Measurements from ENCODE around the gene SEC22A. TPM values are rescaled to one million over a fixed set of nuclear protein-coding genes. Genes with fewer than 3 reads are reported as not detected.
A peak's percentile ranks its signal among the peaks of the same experiment; 100 is the strongest.

The SEC22A gene
- total and polyA plus RNA-seq, 5 donors from 2014 or later: 14.9 to 23.1 (median 20.1) TPM

DNA sequence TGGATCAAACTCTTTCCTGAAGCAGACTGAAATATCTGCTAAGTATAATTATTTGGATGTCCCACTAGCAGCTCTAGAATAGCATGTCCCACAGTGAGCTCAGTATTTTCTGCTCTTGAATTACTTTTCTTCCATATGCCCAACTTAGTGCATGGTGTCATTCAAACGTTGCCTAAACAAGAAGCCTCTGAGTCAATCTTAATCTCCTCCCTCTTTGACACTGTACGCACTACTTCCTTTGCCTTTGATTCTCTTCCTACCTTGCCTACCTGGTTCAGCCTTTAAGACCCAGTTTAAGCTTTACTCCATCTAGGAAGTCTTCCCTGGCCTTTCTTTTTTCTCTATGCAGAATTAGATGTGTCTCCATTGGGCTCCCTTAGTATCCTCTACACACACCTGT, 54.5 kb downstream of the SEC22A start:
- peaks cover 15% of the 10 kb centered on the region for H3K36me3 Mint-ChIP-seq
- H3K4me3 Mint-ChIP-seq: no peak overlapping the region

DNA sequence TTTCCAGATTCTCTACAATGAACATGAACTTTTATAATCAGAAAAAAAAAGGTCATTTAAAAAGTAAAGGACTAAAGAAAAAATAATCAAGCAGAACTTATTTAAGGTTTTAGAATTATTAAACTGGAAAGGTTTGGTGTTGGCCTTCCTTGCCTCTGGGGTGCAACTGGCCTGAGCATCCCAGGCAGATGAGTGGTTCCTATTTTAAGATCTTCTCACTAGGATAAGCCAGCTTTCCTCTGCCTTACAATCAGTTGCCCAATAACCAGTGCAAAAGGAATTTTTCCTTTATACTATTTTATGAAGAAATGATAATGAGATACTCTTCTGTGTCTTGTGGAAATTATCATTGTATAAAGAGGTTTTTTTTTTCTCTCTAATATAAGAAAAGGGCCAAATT, 56.6 kb downstream of the SEC22A start:
- Mint-ChIP-seq H3K4me3 (no peak overlapping the region), H3K9me3 (peaks cover 0 to 1% (median 0%) of the 10 kb centered on the region in 7 donors), H3K36me3 (peaks cover 15% of the 10 kb centered on the region), H3K27me3 (no peaks in the 10 kb centered on the region), H3K4me1 (peaks cover 4 to 17% (median 10%) of the 10 kb centered on the region in 4 donors), H3K27ac (peak overlapping the region in 1 of 3 donors; percentile 49)
- Histone ChIP-seq H3K4me3 (ENCODE audit: low read depth, low read length) (no peak overlapping the region), H3K27ac (ENCODE audit: insufficient read depth, low read length, poor library complexity, severe bottlenecking) (no peak overlapping the region), H3K9me3 (ENCODE audit: control insufficient read depth in 2 of 2, low read length in 2 of 2) (no peaks in the 10 kb centered on the region), H3K4me1 (ENCODE audit: control insufficient read depth, insufficient read depth, low read length, poor library complexity, severe bottlenecking) (no peaks in the 10 kb centered on the region), H3K36me3 (ENCODE audit: control insufficient read depth, insufficient read depth, low read length) (peaks cover 7% of the 10 kb centered on the region), H3K27me3 (ENCODE audit: control insufficient read depth, insufficient read depth, low read length) (no peaks in the 10 kb centered on the region)
- DNase-seq (no peak), ATAC-seq (ENCODE audit: low read depth in 2 of 2) (no peak)

More for the DNA sequence above, 54.5 kb downstream of the SEC22A start:
- Histone ChIP-seq H3K36me3 (ENCODE audit: control insufficient read depth, insufficient read depth, low read length) (peaks cover 10% of the 10 kb centered on the region), H3K27ac (ENCODE audit: insufficient read depth, low read length, poor library complexity, severe bottlenecking) (no peak overlapping the region), H3K27me3 (ENCODE audit: control insufficient read depth, insufficient read depth, low read length) (no peaks in the 10 kb centered on the region), H3K9me3 (ENCODE audit: control insufficient read depth in 2 of 2, low read length in 2 of 2) (no peaks in the 10 kb centered on the region), H3K4me3 (ENCODE audit: low read depth, low read length) (no peak overlapping the region), H3K4me1 (ENCODE audit: control insufficient read depth, insufficient read depth, low read length, poor library complexity, severe bottlenecking) (no peaks in the 10 kb centered on the region)
- DNase-seq (peak in 1 of 3 donors; percentile 4), ATAC-seq (ENCODE audit: low read depth in 2 of 2) (no peak)
- peaks cover 0 to 1% (median 0%) of the 10 kb centered on the region in 7 donors for H3K9me3 Mint-ChIP-seq
- H3K27me3 Mint-ChIP-seq: no peaks in the 10 kb centered on the region
- H3K4me1 Mint-ChIP-seq: peaks cover 4 to 13% (median 6%) of the 10 kb centered on the region in 4 donors
- H3K27ac Mint-ChIP-seq: peak overlapping the region in 1 of 3 donors; percentile 70

DNA sequence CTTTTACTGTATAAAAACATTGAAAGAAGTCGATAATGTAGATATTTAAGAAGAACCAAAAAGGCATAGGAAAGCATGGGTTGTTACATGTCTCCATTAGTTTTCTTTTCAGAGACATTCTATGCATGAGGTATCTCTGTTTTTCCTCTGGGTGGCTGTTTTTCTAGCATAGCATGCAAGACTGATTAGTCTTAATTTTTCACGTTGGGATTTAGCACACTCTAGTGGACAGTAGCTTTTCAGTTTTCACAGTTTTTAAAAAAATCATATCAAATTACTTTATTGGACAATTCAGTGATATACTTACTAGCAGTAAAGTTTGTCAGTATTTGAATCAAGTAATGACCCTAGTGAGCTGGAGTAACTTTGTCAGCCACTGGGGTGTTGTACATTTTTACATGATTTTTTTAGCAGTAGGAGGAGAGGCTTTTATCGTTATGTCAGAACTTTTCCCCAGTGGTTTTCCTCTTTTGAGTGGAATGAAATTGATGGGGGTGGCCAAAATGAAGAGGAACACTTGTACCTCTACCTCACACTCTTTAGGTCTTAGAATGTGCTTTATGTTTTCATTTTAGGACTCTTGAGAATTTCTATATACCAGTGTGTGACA, 57.2 kb downstream of the SEC22A start:
- Mint-ChIP-seq H3K36me3 (peaks cover 16% of the 10 kb centered on the region), H3K27me3 (no peaks in the 10 kb centered on the region), H3K4me1 (peaks cover 4 to 17% (median 10%) of the 10 kb centered on the region in 4 donors), H3K27ac (peak overlapping the region in 1 of 3 donors; percentile 49), H3K9me3 (peaks cover 0 to 1% (median 0%) of the 10 kb centered on the region in 7 donors), H3K4me3 (peak overlapping the region in 1 of 4 donors; percentile 0)
- Histone ChIP-seq H3K27ac (ENCODE audit: insufficient read depth, low read length, poor library complexity, severe bottlenecking) (no peak overlapping the region), H3K4me1 (ENCODE audit: control insufficient read depth, insufficient read depth, low read length, poor library complexity, severe bottlenecking) (no peaks in the 10 kb centered on the region), H3K4me3 (ENCODE audit: low read depth, low read length) (no peak overlapping the region), H3K9me3 (ENCODE audit: control insufficient read depth in 2 of 2, low read length in 2 of 2) (no peaks in the 10 kb centered on the region), H3K27me3 (ENCODE audit: control insufficient read depth, insufficient read depth, low read length) (no peaks in the 10 kb centered on the region), H3K36me3 (ENCODE audit: control insufficient read depth, insufficient read depth, low read length) (peaks cover 7% of the 10 kb centered on the region)
- DNase-seq (peak in 2 of 3 donors; percentile 18 to 71), ATAC-seq (ENCODE audit: low read depth in 2 of 2) (peak; percentile 47 to 54)

DNA sequence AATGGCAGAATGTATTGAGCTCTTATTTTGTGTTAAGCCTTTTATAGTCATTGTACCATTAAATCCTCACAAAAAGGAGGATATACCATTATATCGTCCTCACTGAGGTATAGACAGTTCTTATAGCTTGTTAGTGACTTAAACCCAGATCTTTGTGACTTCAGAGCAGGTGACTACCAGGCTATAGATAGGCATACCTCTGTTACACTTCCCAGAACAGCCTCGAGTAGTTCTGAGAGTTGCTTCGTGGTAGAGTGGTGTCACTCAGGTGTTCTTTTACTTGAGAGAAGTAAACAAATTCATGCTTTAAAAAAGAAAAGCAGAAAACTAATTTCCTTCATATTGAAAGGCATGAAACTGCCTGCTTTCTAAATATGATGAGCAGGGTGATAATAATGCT, 59.9 kb downstream of the SEC22A start:
- ATAC-seq (ENCODE audit: low read depth in 2 of 2) (peak; percentile 64 to 72), DNase-seq (peak in 1 of 3 donors; percentile 82)
- Mint-ChIP-seq H3K27me3 (no peaks in the 10 kb centered on the region), H3K27ac (no peak overlapping the region), H3K4me1 (peaks cover 4 to 20% (median 12%) of the 10 kb centered on the region in 4 donors), H3K4me3 (no peak overlapping the region), H3K36me3 (peaks cover 33% of the 10 kb centered on the region), H3K9me3 (peaks cover 0 to 1% (median 0%) of the 10 kb centered on the region in 7 donors)
- Histone ChIP-seq H3K4me3 (ENCODE audit: low read depth, low read length) (no peak overlapping the region), H3K36me3 (ENCODE audit: control insufficient read depth, insufficient read depth, low read length) (peaks cover 9% of the 10 kb centered on the region), H3K9me3 (ENCODE audit: control insufficient read depth in 2 of 2, low read length in 2 of 2) (no peaks in the 10 kb centered on the region), H3K4me1 (ENCODE audit: control insufficient read depth, insufficient read depth, low read length, poor library complexity, severe bottlenecking) (no peaks in the 10 kb centered on the region), H3K27ac (ENCODE audit: insufficient read depth, low read length, poor library complexity, severe bottlenecking) (no peak overlapping the region), H3K27me3 (ENCODE audit: control insufficient read depth, insufficient read depth, low read length) (no peaks in the 10 kb centered on the region)

DNA sequence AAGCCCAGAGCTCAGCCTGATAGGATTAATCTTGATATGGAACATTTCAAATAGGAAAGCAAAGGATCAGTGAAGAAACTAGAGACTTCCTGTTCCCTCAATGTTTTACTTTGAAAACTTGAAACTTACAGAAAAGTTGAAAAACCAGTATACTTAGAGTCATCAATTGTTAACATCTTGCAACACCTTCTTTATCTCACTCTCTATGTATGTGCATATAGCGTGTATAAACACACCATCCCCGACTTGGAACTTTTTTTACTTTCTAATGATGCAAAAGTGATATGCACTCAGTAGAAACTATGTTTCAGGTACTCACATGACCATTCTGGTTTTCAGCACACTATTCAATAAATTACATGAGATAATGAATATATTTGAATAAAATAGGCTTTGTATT, 60.5 kb downstream of the SEC22A start:
- no peaks in the 10 kb centered on the region for H3K27me3 Mint-ChIP-seq
- peaks cover 38% of the 10 kb centered on the region for H3K36me3 Mint-ChIP-seq
- H3K9me3 Mint-ChIP-seq: peaks cover 0 to 1% (median 0%) of the 10 kb centered on the region in 7 donors
- H3K4me1 Mint-ChIP-seq: peaks cover 4 to 21% (median 12%) of the 10 kb centered on the region in 4 donors
- no peak overlapping the region for H3K4me3 Mint-ChIP-seq
- peaks cover 9% of the 10 kb centered on the region for H3K36me3 ChIP-seq (ENCODE audit: control insufficient read depth, insufficient read depth, low read length)
- H3K27ac Mint-ChIP-seq: no peak overlapping the region
- H3K4me3 ChIP-seq (ENCODE audit: low read depth, low read length): no peak overlapping the region
- no peak overlapping the region for H3K27ac ChIP-seq (ENCODE audit: insufficient read depth, low read length, poor library complexity, severe bottlenecking)
- no peaks in the 10 kb centered on the region for H3K27me3 ChIP-seq (ENCODE audit: control insufficient read depth, insufficient read depth, low read length)
- no peaks in the 10 kb centered on the region for H3K4me1 ChIP-seq (ENCODE audit: control insufficient read depth, insufficient read depth, low read length, poor library complexity, severe bottlenecking)
- DNase-seq: no peak
- ATAC-seq (ENCODE audit: low read depth in 2 of 2): no peak
- H3K9me3 ChIP-seq (ENCODE audit: control insufficient read depth in 2 of 2, low read length in 2 of 2): no peaks in the 10 kb centered on the region

DNA sequence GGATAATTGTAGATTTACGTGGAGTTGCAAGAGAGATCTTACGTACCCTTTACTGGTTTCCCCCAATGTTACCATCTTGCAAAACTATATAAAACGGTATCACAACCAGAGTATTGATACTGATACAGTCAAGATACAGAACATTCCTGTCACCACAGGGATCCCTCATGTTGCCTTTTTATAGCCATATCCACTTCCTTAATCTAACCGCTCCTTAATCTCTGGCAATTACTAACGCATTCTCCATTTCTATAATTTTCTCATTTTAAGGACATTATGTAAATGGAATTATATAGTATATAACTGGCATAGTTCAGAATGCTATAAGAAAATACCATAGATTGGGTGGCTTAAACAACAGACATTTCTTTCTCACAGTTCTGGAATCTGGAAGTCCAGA, 61.1 kb downstream of the SEC22A start:
- Mint-ChIP-seq H3K4me3 (no peak overlapping the region), H3K9me3 (peaks cover 0 to 1% (median 0%) of the 10 kb centered on the region in 7 donors), H3K27me3 (no peaks in the 10 kb centered on the region), H3K27ac (no peak overlapping the region), H3K4me1 (peaks cover 4 to 25% (median 12%) of the 10 kb centered on the region in 4 donors), H3K36me3 (peaks cover 43% of the 10 kb centered on the region)
- no peaks in the 10 kb centered on the region for H3K4me1 ChIP-seq (ENCODE audit: control insufficient read depth, insufficient read depth, low read length, poor library complexity, severe bottlenecking)
- H3K9me3 ChIP-seq (ENCODE audit: control insufficient read depth in 2 of 2, low read length in 2 of 2): no peaks in the 10 kb centered on the region
- no peak overlapping the region for H3K4me3 ChIP-seq (ENCODE audit: low read depth, low read length)
- no peaks in the 10 kb centered on the region for H3K27me3 ChIP-seq (ENCODE audit: control insufficient read depth, insufficient read depth, low read length)
- no peak for DNase-seq
- ATAC-seq (ENCODE audit: low read depth in 2 of 2): no peak
- H3K36me3 ChIP-seq (ENCODE audit: control insufficient read depth, insufficient read depth, low read length): peaks cover 9% of the 10 kb centered on the region
- no peak overlapping the region for H3K27ac ChIP-seq (ENCODE audit: insufficient read depth, low read length, poor library complexity, severe bottlenecking)

DNA sequence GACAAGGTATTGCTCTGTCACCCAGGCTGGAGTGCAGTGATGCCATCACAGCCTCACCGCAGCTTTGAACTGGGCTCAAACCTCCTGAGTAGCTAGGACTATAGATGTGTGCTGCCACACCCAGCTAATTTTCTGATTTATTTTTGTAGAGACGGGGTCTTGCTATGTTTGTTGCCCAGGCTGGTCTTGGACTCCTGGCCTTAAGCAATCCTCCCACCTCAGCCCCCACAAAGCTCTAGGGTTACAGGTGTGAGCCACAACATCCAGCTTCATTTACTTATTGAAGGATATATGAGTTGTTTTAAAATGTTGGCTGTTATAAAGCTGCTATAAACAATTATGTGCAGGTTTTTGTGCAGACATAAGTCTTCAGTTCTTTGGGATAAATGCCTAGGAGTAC, 62.2 kb downstream of the SEC22A start:
- no peaks in the 10 kb centered on the region for H3K27me3 Mint-ChIP-seq
- no peak overlapping the region for H3K27ac Mint-ChIP-seq
- H3K36me3 Mint-ChIP-seq: peaks cover 45% of the 10 kb centered on the region
- H3K4me1 Mint-ChIP-seq: peaks cover 3 to 20% (median 10%) of the 10 kb centered on the region in 4 donors
- no peak for ATAC-seq (ENCODE audit: low read depth in 2 of 2)
- H3K9me3 Mint-ChIP-seq: peaks cover 0 to 1% (median 0%) of the 10 kb centered on the region in 7 donors
- Histone ChIP-seq H3K4me1 (ENCODE audit: control insufficient read depth, insufficient read depth, low read length, poor library complexity, severe bottlenecking) (no peaks in the 10 kb centered on the region), H3K4me3 (ENCODE audit: low read depth, low read length) (no peak overlapping the region), H3K36me3 (ENCODE audit: control insufficient read depth, insufficient read depth, low read length) (peaks cover 11% of the 10 kb centered on the region), H3K27me3 (ENCODE audit: control insufficient read depth, insufficient read depth, low read length) (no peaks in the 10 kb centered on the region), H3K9me3 (ENCODE audit: control insufficient read depth in 2 of 2, low read length in 2 of 2) (no peaks in the 10 kb centered on the region), H3K27ac (ENCODE audit: insufficient read depth, low read length, poor library complexity, severe bottlenecking) (no peak overlapping the region)
- no peak for DNase-seq
- H3K4me3 Mint-ChIP-seq: no peak overlapping the region

DNA sequence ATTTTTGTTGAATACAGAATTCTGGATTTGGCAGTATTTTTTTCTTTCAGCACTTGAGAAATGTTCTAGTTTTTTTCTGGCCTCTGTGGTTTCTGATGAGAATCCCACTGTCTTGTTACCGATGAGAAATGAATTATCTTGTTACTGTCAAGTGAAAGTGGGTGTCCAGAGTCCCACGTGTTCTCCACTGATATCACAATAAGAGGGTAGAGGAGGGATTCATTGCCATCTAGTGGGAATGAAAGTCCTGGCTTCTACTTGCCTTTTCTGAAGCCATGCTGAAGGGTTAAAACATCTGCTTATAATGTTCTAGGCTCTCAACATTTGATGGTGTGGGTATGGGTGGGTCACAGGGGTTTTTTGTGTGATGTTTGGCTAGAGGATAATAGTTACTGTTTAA, 66.1 kb downstream of the SEC22A start:
- peak overlapping the region in 1 of 3 donors; percentile 36 for H3K27ac Mint-ChIP-seq
- H3K27ac ChIP-seq (ENCODE audit: insufficient read depth, low read length, poor library complexity, severe bottlenecking): no peak overlapping the region
- DNase-seq (no peak), ATAC-seq (ENCODE audit: low read depth in 2 of 2) (no peak)
- peaks cover 0 to 1% (median 0%) of the 10 kb centered on the region in 7 donors for H3K9me3 Mint-ChIP-seq
- H3K9me3 ChIP-seq (ENCODE audit: control insufficient read depth in 2 of 2, low read length in 2 of 2): no peaks in the 10 kb centered on the region
- no peaks in the 10 kb centered on the region for H3K27me3 Mint-ChIP-seq
- H3K36me3 ChIP-seq (ENCODE audit: control insufficient read depth, insufficient read depth, low read length): peaks cover 19% of the 10 kb centered on the region
- no peaks in the 10 kb centered on the region for H3K27me3 ChIP-seq (ENCODE audit: control insufficient read depth, insufficient read depth, low read length)
- no peak overlapping the region for H3K4me3 Mint-ChIP-seq
- peaks cover 3 to 13% (median 5%) of the 10 kb centered on the region in 4 donors for H3K4me1 Mint-ChIP-seq
- H3K36me3 Mint-ChIP-seq: peaks cover 55% of the 10 kb centered on the region
- no peaks in the 10 kb centered on the region for H3K4me1 ChIP-seq (ENCODE audit: control insufficient read depth, insufficient read depth, low read length, poor library complexity, severe bottlenecking)
- no peak overlapping the region for H3K4me3 ChIP-seq (ENCODE audit: low read depth, low read length)
